Esophagus (tissue), 2 donors: ENCODE measurements around the gene EPS8L3. TPM values are rescaled to one million over a fixed set of nuclear protein-coding genes. Genes with fewer than 3 reads are reported as not detected.

Source experiments
- H3K27ac ChIP-seq, 2 donors: one replicate each; pipeline ENCODE4 v1.5.1; 2013; ENCODE audit warnings: low read depth in 2 of 2, mild to moderate bottlenecking in 2 of 2, inconsistent platforms in 1 of 2, low read length in 1 of 2, moderate library complexity in 1 of 2
- H3K27me3 ChIP-seq, 2 donors: one replicate each; pipeline ENCODE4 v1.6.1; 2013; ENCODE audit warnings: low read length in 2 of 2, control low read depth in 1 of 2, mild to moderate bottlenecking in 1 of 2; ENCODE audit not compliant: insufficient read depth in 2 of 2, control insufficient read depth in 1 of 2
- H3K36me3 ChIP-seq, 2 donors: one replicate each; pipeline ENCODE4 v1.6.1; 2013; ENCODE audit warnings: low read length in 1 of 2; ENCODE audit not compliant: control insufficient read depth in 2 of 2, insufficient read depth in 2 of 2
- H3K4me1 ChIP-seq, 2 donors: one replicate each; pipeline ENCODE4 v1.6.1; 2013; ENCODE audit warnings: low read length in 1 of 2; ENCODE audit not compliant: control insufficient read depth in 2 of 2, insufficient read depth in 2 of 2
- H3K4me3 ChIP-seq, 2 donors: one replicate each; pipeline ENCODE4 v1.5.1; 2013; ENCODE audit warnings: low read length in 2 of 2, mild to moderate bottlenecking in 2 of 2, low read depth in 1 of 2, moderate library complexity in 1 of 2
- H3K9me3 ChIP-seq, 2 donors: one replicate each; pipeline ENCODE4 v1.6.1; 2013; ENCODE audit warnings: mild to moderate bottlenecking in 2 of 2, low read depth in 1 of 2, low read length in 1 of 2, moderate library complexity in 1 of 2; ENCODE audit not compliant: control insufficient read depth in 2 of 2, insufficient read depth in 1 of 2
- WGBS, 2 donors: extraction: QIAGEN DNeasy Blood & Tissue Kit; methylation state at CpG; one replicate each; pipeline ENCODE4 v1.1.7; 2013; 5-methylcytosine and 5-hydroxymethylcytosine counted together
- polyA plus RNA-seq, 2 donors: library from polyadenylated mRNA; stranded (reverse); fragments of 200-250 nt; gene quantifications; one replicate each; pipeline ENCODE4 v1.2.3, GENCODE V29; 2013
- donor health status: healthy with polysubstance abuse.
- donor health status: Bipolar disorder and iron deficiency.

Gene EPS8L3
- polyA plus RNA-seq, 2 donors, result 0.10 to 0.28 TPM

- WGBS, 2 donors, result 73 to 80% methylated on average over 2 of the region's 2 CpGs
- Histone ChIP-seq H3K4me1 (peaks cover 7 to 13% of the 10 kb centered on the region in 2 donors), H3K36me3 (no peaks in the 10 kb centered on the region), H3K27me3 (no peaks in the 10 kb centered on the region), H3K9me3 (no peaks in the 10 kb centered on the region), H3K4me3 (no peak overlapping the region), H3K27ac (no peak overlapping the region)
Observed at GRCh38 chr1:109781806-109782205, 18.1 kb upstream of the EPS8L3 start.

- H3K4me1 ChIP-seq, result peaks cover 7 to 12% of the 10 kb centered on the region in 2 donors
- no peaks in the 10 kb centered on the region for H3K27me3 ChIP-seq
Observed at GRCh38 chr1:109780982-109781381, 17.3 kb upstream of the EPS8L3 start.

GRCh38 chr1:109777980-109778625 is 14.4 kb upstream of the EPS8L3 start:
- Histone ChIP-seq H3K27me3 (no peaks in the 10 kb centered on the region), H3K4me3 (no peak overlapping the region), H3K27ac (no peak overlapping the region), H3K4me1 (peaks cover 6 to 7% of the 10 kb centered on the region in 2 donors), H3K36me3 (no peaks in the 10 kb centered on the region), H3K9me3 (no peaks in the 10 kb centered on the region)
- WGBS, 2 donors, result 90 to 91% methylated on average over 9 of the region's 9 CpGs

More at GRCh38 chr1:109780982-109781381, 17.3 kb upstream of the EPS8L3 start:
- H3K27ac ChIP-seq, result no peak overlapping the region
- H3K4me3 ChIP-seq, result no peak overlapping the region
- 98 to 100% methylated on average over 1 of the region's 1 CpG for WGBS, 2 donors
- H3K36me3 ChIP-seq, result no peaks in the 10 kb centered on the region
- no peaks in the 10 kb centered on the region for H3K9me3 ChIP-seq

GRCh38 chr1:109777436-109777835 is 13.7 kb upstream of the EPS8L3 start:
- Histone ChIP-seq H3K4me3 (no peak overlapping the region), H3K9me3 (no peaks in the 10 kb centered on the region), H3K36me3 (no peaks in the 10 kb centered on the region), H3K27me3 (no peaks in the 10 kb centered on the region), H3K4me1 (peaks cover 0 to 2% of the 10 kb centered on the region in 2 donors), H3K27ac (no peak overlapping the region)
- WGBS, 2 donors, result 71 to 80% methylated on average over 7 of the region's 7 CpGs

- Histone ChIP-seq H3K9me3 (no peaks in the 10 kb centered on the region), H3K27me3 (no peaks in the 10 kb centered on the region), H3K4me1 (peaks cover 0 to 2% of the 10 kb centered on the region in 2 donors), H3K36me3 (no peaks in the 10 kb centered on the region), H3K4me3 (no peak overlapping the region), H3K27ac (peak overlapping the region in 1 of 2 donors; percentile 13)
- 30 to 39% methylated on average over 4 of the region's 4 CpGs for WGBS, 2 donors
Observed at GRCh38 chr1:109776911-109777310, 13.2 kb upstream of the EPS8L3 start.

GRCh38 chr1:109776206-109776835 is 12.6 kb upstream of the EPS8L3 start:
- Histone ChIP-seq H3K4me3 (no peak overlapping the region), H3K9me3 (no peaks in the 10 kb centered on the region), H3K27ac (no peak overlapping the region), H3K27me3 (no peaks in the 10 kb centered on the region), H3K4me1 (peaks cover 0 to 2% of the 10 kb centered on the region in 2 donors), H3K36me3 (no peaks in the 10 kb centered on the region)
- 86 to 88% methylated on average over 6 of the region's 6 CpGs for WGBS, 2 donors

GRCh38 chr1:109775398-109775797 is 11.7 kb upstream of the EPS8L3 start:
- Histone ChIP-seq H3K27ac (no peak overlapping the region), H3K36me3 (no peaks in the 10 kb centered on the region), H3K9me3 (no peaks in the 10 kb centered on the region), H3K4me1 (peaks cover 0 to 2% of the 10 kb centered on the region in 2 donors), H3K4me3 (no peak overlapping the region), H3K27me3 (no peaks in the 10 kb centered on the region)
- 34 to 48% methylated on average over 1 of the region's 1 CpG for WGBS, 2 donors

GRCh38 chr1:109773900-109774485 is 10.3 kb upstream of the EPS8L3 start:
- Histone ChIP-seq H3K4me3 (no peak overlapping the region), H3K36me3 (no peaks in the 10 kb centered on the region), H3K27ac (no peak overlapping the region), H3K9me3 (no peaks in the 10 kb centered on the region), H3K4me1 (peaks cover 0 to 2% of the 10 kb centered on the region in 2 donors), H3K27me3 (no peaks in the 10 kb centered on the region)
- WGBS, 2 donors, result 49 to 50% methylated on average over 6 of the region's 6 CpGs

- Histone ChIP-seq H3K9me3 (no peaks in the 10 kb centered on the region), H3K27ac (no peak overlapping the region), H3K27me3 (no peaks in the 10 kb centered on the region), H3K36me3 (no peaks in the 10 kb centered on the region), H3K4me1 (peaks cover 0 to 2% of the 10 kb centered on the region in 2 donors), H3K4me3 (no peak overlapping the region)
- 45 to 48% methylated on average over 17 of the region's 17 CpGs for WGBS, 2 donors
Observed at GRCh38 chr1:109773203-109773899, 9.6 kb upstream of the EPS8L3 start.
